PC-9 (cell line): ENCODE results near the gene MAOB. TPM values are rescaled to one million over a fixed set of nuclear protein-coding genes. Genes with fewer than 3 reads are reported as not detected.

ENCODE experiments used
- BruUV-seq: library from RNA; stranded (reverse); fragments of 400-500 nt; replicated peaks from 2 replicates; lab custom pipeline; 2021; lab: Mats Ljungman, UMichigan
- CTCF ChIA-PET: fragments of 300-600 bp; sonication (Branson Sonifier 250); formaldehyde crosslinking; loops from one replicate; lab custom pipeline; 2022; ENCODE audit warnings: antibody characterized with exemption; lab: Charles Lee
- POLR2A ChIA-PET: fragments of 300-600 bp; sonication (Branson Sonifier 250); formaldehyde crosslinking; loops from one replicate; lab custom pipeline; 2022; ENCODE audit warnings: antibody characterized with exemption; ENCODE audit not compliant: unreplicated experiment; lab: Charles Lee
- DNase-seq, 2 experiments: peaks; one replicate each; pipeline versions ENCODE4 v3.0.0 to v3.0.0-alpha.2; 2015 to 2022; ENCODE audit warnings: mixed read lengths in 1 of 2
- H2AFZ ChIP-seq: fragments of 200-600 bp; sonication (generic); 2 replicates; pipeline ENCODE4 v1.8.1; 2017; ENCODE audit warnings: antibody characterized with exemption
- H3F3A ChIP-seq: fragments of 200-600 bp; sonication (generic); 2 replicates; pipeline ENCODE4 v1.8.1; 2017; ENCODE audit warnings: antibody characterized with exemption, mild to moderate bottlenecking, low read depth; ENCODE audit not compliant: insufficient read depth
- H3K27ac ChIP-seq: fragments of 200-600 bp; sonication (generic); 2 replicates; pipeline ENCODE4 v1.6.1; 2016; ENCODE audit warnings: mixed run types
- H3K27me3 ChIP-seq: fragments of 200-600 bp; sonication (generic); 2 replicates; pipeline ENCODE4 v1.6.1; 2016; ENCODE audit warnings: low read depth, mixed run types; ENCODE audit not compliant: insufficient read depth
- H3K36me3 ChIP-seq: fragments of 200-600 bp; sonication (generic); 2 replicates; pipeline ENCODE4 v1.6.1; 2016; ENCODE audit warnings: low read depth, mixed run types
- H3K4me1 ChIP-seq: fragments of 200-600 bp; sonication (generic); replicated peaks from 2 replicates; pipeline ENCODE4 v1.6.1; 2016; ENCODE audit warnings: mixed run types; ENCODE audit not compliant: insufficient read depth
- H3K4me2 ChIP-seq: fragments of 200-600 bp; sonication (generic); 2 replicates; pipeline ENCODE4 v1.6.1; 2017; ENCODE audit warnings: mixed run types
- H3K4me3 ChIP-seq: fragments of 200-600 bp; sonication (generic); 2 replicates; pipeline ENCODE4 v1.6.1; 2016; ENCODE audit warnings: mixed run types
- H3K79me2 ChIP-seq: fragments of 200-600 bp; sonication (generic); 2 replicates; pipeline ENCODE4 v1.6.1; 2017; ENCODE audit warnings: low read depth, mixed run types
- H3K9me2 ChIP-seq: fragments of 200-600 bp; sonication (generic); 2 replicates; pipeline ENCODE4 v1.8.1; 2017; ENCODE audit warnings: mild to moderate bottlenecking; ENCODE audit not compliant: insufficient read depth
- H3K9me3 ChIP-seq: fragments of 200-600 bp; sonication (generic); 2 replicates; pipeline ENCODE4 v1.8.1; 2016; ENCODE audit warnings: low read depth; ENCODE audit not compliant: insufficient read depth
- H4K20me1 ChIP-seq: fragments of 200-600 bp; sonication (generic); 2 replicates; pipeline ENCODE4 v1.8.1; 2017; ENCODE audit not compliant: insufficient read depth
- CTCF ChIP-seq: fragments of 200-600 bp; sonication (generic); conservative IDR thresholded peaks from 2 replicates; pipeline ENCODE4 v1.6.1; 2017; ENCODE audit warnings: mixed run types, antibody characterized with exemption, mild to moderate bottlenecking, moderate library complexity
- EZH2 ChIP-seq: fragments of 200-600 bp; sonication (generic); IDR thresholded peaks from 2 replicates; pipeline ENCODE4 v1.8.0; 2017; ENCODE audit warnings: antibody characterized with exemption, low read depth
- intact Hi-C: fragments of 100-400 bp; cut with micrococcal nuclease; formaldehyde crosslinking; loops from one replicate; pipeline ENCODE4 v1.10.0; 2022; ENCODE audit not compliant: unreplicated experiment
- total RNA-seq: library from RNA; stranded (reverse); gene quantifications from 2 replicates; pipeline ENCODE4 v1.2.3, GENCODE V29; 2021

Gene MAOB
- total RNA-seq, 1 experiment from 2014 or later: 0.74 TPM

GRCh38 chrX:43876680-43877079, 5.6 kb downstream of the MAOB start:
- BruUV-seq: no TSS peak
- POLR2A ChIA-PET: no interaction called here
- intact Hi-C loops: no loop called here

GRCh38 chrX:43870758-43871419, 11.4 kb downstream of the MAOB start:
- DNase-seq: no peak
- no peaks in the 10 kb centered on the region for H3K79me2 ChIP-seq
- no peak overlapping the region for H3K27ac ChIP-seq
- no peaks in the 10 kb centered on the region for H3F3A ChIP-seq
- TF ChIP-seq CTCF: no peak
- TF ChIP-seq EZH2: no peak
- BruUV-seq: no TSS peak
- H2AFZ ChIP-seq: no peak overlapping the region
- no peaks in the 10 kb centered on the region for H3K9me2 ChIP-seq
- no peaks in the 10 kb centered on the region for H4K20me1 ChIP-seq
- ChIA-PET POLR2A (no interaction called here), CTCF (no interaction called here)
- no peak overlapping the region for H3K4me3 ChIP-seq
- no peak overlapping the region for H3K4me2 ChIP-seq
- H3K27me3 ChIP-seq: no peaks in the 10 kb centered on the region
- H3K4me1 ChIP-seq: no peaks in the 10 kb centered on the region
- intact Hi-C loops: no loop called here
- H3K36me3 ChIP-seq: no peaks in the 10 kb centered on the region
- no peaks in the 10 kb centered on the region for H3K9me3 ChIP-seq

More at GRCh38 chrX:43876680-43877079, 5.6 kb downstream of the MAOB start:
- Histone ChIP-seq H3F3A (no peaks in the 10 kb centered on the region), H3K27me3 (no peaks in the 10 kb centered on the region), H3K4me3 (no peak overlapping the region), H3K36me3 (no peaks in the 10 kb centered on the region), H4K20me1 (no peaks in the 10 kb centered on the region), H3K4me1 (no peaks in the 10 kb centered on the region), H3K9me3 (no peaks in the 10 kb centered on the region), H3K4me2 (no peak overlapping the region), H3K9me2 (no peaks in the 10 kb centered on the region), H2AFZ (no peak overlapping the region), H3K79me2 (no peaks in the 10 kb centered on the region), H3K27ac (no peak overlapping the region)
- CTCF ChIA-PET: no interaction called here
- DNase-seq: no peak
- TF ChIP-seq EZH2 (no peak), CTCF (no peak)

- ChIA-PET CTCF (no interaction called here), POLR2A (no interaction called here)
- Histone ChIP-seq H3K9me2 (no peaks in the 10 kb centered on the region), H2AFZ (no peak overlapping the region), H3K27me3 (no peaks in the 10 kb centered on the region), H3K36me3 (no peaks in the 10 kb centered on the region), H3K4me2 (no peak overlapping the region), H3K27ac (no peak overlapping the region), H3K4me1 (no peaks in the 10 kb centered on the region), H4K20me1 (no peaks in the 10 kb centered on the region), H3F3A (no peaks in the 10 kb centered on the region), H3K79me2 (no peaks in the 10 kb centered on the region), H3K4me3 (no peak overlapping the region), H3K9me3 (no peaks in the 10 kb centered on the region)
- no peak for DNase-seq
- no peak for TF ChIP-seq CTCF
- TF ChIP-seq EZH2: no peak
- intact Hi-C loops: no loop called here
- no TSS peak for BruUV-seq
Observed at GRCh38 chrX:43870011-43870410, 12.2 kb downstream of the MAOB start.
